SK-N-MC (cell line): ENCODE data around the gene CCND1.

ENCODE experiments used
- DNase-seq: peaks from one replicate; pipeline ENCODE4 v3.0.0-alpha.2; 2011; ENCODE audit warnings: low read depth, low spot score
- H3K27ac ChIP-seq: fragments of 200-600 bp; sonication (generic); 2 replicates; pipeline ENCODE4 v1.5.1; 2016; ENCODE audit warnings: mixed run types
- H3K36me3 ChIP-seq: fragments of 200-600 bp; sonication (generic); 2 replicates; pipeline ENCODE4 v1.6.1; 2017; ENCODE audit warnings: antibody characterized with exemption, low read length, mixed read lengths; ENCODE audit not compliant: insufficient read depth
- H3K4me3 ChIP-seq: fragments of 200-600 bp; sonication (generic); 2 replicates; pipeline ENCODE4 v1.5.1; 2016
- H3K9ac ChIP-seq: fragments of 200-600 bp; sonication (generic); 2 replicates; pipeline ENCODE4 v1.8.0; 2017; ENCODE audit warnings: mixed run types, mixed read lengths; ENCODE audit not compliant: insufficient read length
- H3K9me3 ChIP-seq: fragments of 200-600 bp; sonication (generic); 2 replicates; pipeline ENCODE4 v1.6.1; 2017; ENCODE audit warnings: low read depth, mild to moderate bottlenecking, antibody characterized with exemption, low read length, moderate library complexity, mixed read lengths
- EZH2 ChIP-seq: fragments of 200-600 bp; sonication (generic); IDR thresholded peaks from one replicate; pipeline ENCODE4 v1.6.1; 2017; ENCODE audit warnings: antibody characterized with exemption
- FOXP2 ChIP-seq: optimal IDR thresholded peaks from 2 replicates; pipeline ENCODE3; 2011; ENCODE audit warnings: mild to moderate bottlenecking, moderate library complexity; ENCODE audit not compliant: insufficient read depth; ENCODE audit errors: extremely low read length, control extremely low read depth
- POLR2AphosphoS5 ChIP-seq: IDR thresholded peaks from 2 replicates; pipeline ENCODE4 v1.6.1; 2012; ENCODE audit warnings: mild to moderate bottlenecking, low read depth, low read length, borderline replicate concordance

The CCND1 gene

DNA sequence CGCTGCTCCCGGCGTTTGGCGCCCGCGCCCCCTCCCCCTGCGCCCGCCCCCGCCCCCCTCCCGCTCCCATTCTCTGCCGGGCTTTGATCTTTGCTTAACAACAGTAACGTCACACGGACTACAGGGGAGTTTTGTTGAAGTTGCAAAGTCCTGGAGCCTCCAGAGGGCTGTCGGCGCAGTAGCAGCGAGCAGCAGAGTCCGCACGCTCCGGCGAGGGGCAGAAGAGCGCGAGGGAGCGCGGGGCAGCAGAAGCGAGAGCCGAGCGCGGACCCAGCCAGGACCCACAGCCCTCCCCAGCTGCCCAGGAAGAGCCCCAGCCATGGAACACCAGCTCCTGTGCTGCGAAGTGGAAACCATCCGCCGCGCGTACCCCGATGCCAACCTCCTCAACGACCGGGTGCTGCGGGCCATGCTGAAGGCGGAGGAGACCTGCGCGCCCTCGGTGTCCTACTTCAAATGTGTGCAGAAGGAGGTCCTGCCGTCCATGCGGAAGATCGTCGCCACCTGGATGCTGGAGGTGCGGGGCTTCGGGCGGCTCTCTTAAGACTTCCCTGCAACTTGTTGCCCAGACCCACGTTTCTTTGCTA is at the start of gene CCND1:
Gene CCND1, plus strand, starts transcription at position 162 of the 587 bp plus-strand sequence. Its CDS starts 158 bp downstream, at position 320.
- peak; percentile 100 for TF ChIP-seq POLR2AphosphoS5
- TF ChIP-seq FOXP2 = no peak
- Histone ChIP-seq H3K36me3 (peaks cover 39% of the 10 kb centered on the region), H3K9ac (peak within 1 kb of the TSS; percentile 99), H3K4me3 (peak within 1 kb of the TSS; percentile 99), H3K9me3 (no peaks in the 10 kb centered on the region), H3K27ac (peak within 1 kb of the TSS; percentile 98)
- DNase-seq = peak; percentile 85

GRCh38 chr11:69592986-69593650 is 47.8 kb upstream of the CCND1 start:
- no peak for DNase-seq

GRCh38 chr11:69593851-69594250 is 47.1 kb upstream of the CCND1 start:
- Histone ChIP-seq H3K9ac (no peak overlapping the region), H3K9me3 (0 out of 2 replicates have a peak, but pooled peaks cover 6% of the 10 kb centered on the region), H3K4me3 (no peak overlapping the region), H3K27ac (no peak overlapping the region), H3K36me3 (no peaks in the 10 kb centered on the region)
- no peak for DNase-seq
- no peak for TF ChIP-seq FOXP2
- TF ChIP-seq EZH2 = no peak
- no peak for TF ChIP-seq POLR2AphosphoS5

More at GRCh38 chr11:69592986-69593650, 47.8 kb upstream of the CCND1 start:
- Histone ChIP-seq H3K9ac (no peak overlapping the region), H3K36me3 (no peaks in the 10 kb centered on the region), H3K9me3 (0 out of 2 replicates have a peak, but pooled peaks cover 6% of the 10 kb centered on the region), H3K27ac (no peak overlapping the region), H3K4me3 (no peak overlapping the region)
- TF ChIP-seq POLR2AphosphoS5 (no peak), FOXP2 (no peak)

GRCh38 chr11:69594481-69594880 is 46.5 kb upstream of the CCND1 start:
- TF ChIP-seq POLR2AphosphoS5 = no peak
- no peak for TF ChIP-seq EZH2
- no peaks in the 10 kb centered on the region for H3K36me3 ChIP-seq
- no peak overlapping the region for H3K4me3 ChIP-seq
- H3K27ac ChIP-seq = no peak overlapping the region
- H3K9ac ChIP-seq = no peak overlapping the region
- H3K9me3 ChIP-seq = 0 out of 2 replicates have a peak, but pooled peaks cover 6% of the 10 kb centered on the region
- DNase-seq = no peak

DNA sequence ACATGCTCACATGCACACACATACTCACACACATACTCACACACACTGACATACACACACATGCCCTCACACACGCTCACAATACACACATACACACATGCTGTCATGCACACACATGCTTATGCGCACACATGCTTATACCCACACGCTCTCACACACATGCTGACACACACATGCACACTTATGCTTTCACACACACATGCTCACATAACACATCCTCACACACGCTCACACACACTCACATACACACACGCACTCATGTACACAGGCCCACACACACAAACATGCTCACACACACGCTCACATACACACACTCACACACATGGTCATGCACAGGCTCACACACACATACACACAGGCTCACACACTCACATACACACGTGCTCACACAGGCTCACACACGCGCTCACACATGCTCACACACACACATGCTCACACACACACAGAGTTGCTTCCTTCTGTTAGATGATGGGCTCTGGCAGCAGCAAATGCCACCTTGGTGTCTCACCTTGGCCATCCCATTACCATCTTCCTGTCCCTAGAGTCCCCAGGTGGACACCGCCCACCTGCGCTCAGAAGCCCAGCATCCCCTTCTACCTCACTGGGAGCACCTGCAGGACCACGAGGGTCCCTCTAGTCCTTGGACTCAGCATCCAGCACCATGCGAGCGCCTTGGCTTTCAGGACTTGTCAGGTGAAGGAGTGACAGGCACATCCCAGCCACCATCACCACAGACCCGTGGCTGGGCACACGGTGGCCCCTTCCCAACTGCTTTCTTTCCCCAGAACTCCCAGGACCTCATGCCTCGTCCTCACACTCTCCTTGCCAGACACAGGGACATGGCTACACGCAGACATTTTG is 44.9 kb upstream of the CCND1 start:
- no peak overlapping the region for H3K4me3 ChIP-seq
- 0 out of 2 replicates have a peak, but pooled peaks cover 3% of the 10 kb centered on the region for H3K9me3 ChIP-seq
- no peak for DNase-seq
- no peaks in the 10 kb centered on the region for H3K36me3 ChIP-seq
- no peak for TF ChIP-seq FOXP2
- no peak for TF ChIP-seq EZH2
- TF ChIP-seq POLR2AphosphoS5 = no peak
- no peak overlapping the region for H3K27ac ChIP-seq
- H3K9ac ChIP-seq = no peak overlapping the region

- H3K9ac ChIP-seq = no peak overlapping the region
- TF ChIP-seq EZH2 = no peak
- no peak for TF ChIP-seq POLR2AphosphoS5
- no peak for TF ChIP-seq FOXP2
- no peaks in the 10 kb centered on the region for H3K9me3 ChIP-seq
- no peak for DNase-seq
- H3K36me3 ChIP-seq = no peaks in the 10 kb centered on the region
- H3K4me3 ChIP-seq = no peak overlapping the region
- H3K27ac ChIP-seq = no peak overlapping the region
These were observed 42.8 kb upstream of the CCND1 start for GRCh38 chr11:69598147-69598546.

- TF ChIP-seq FOXP2 (no peak), POLR2AphosphoS5 (peak; percentile 45; the same call in 1 of the 2 replicates), EZH2 (no peak)
- H3K4me3 ChIP-seq = peak overlapping the region; percentile 1; the same call in 1 of the 2 replicates
- H3K36me3 ChIP-seq = no peaks in the 10 kb centered on the region
- no peak overlapping the region for H3K9ac ChIP-seq
- no peaks in the 10 kb centered on the region for H3K9me3 ChIP-seq
- no peak for DNase-seq
- H3K27ac ChIP-seq = peak overlapping the region; percentile 62
These were observed 41.5 kb upstream of the CCND1 start for GRCh38 chr11:69599502-69599901.

- Histone ChIP-seq H3K9ac (no peak overlapping the region), H3K4me3 (no peak overlapping the region), H3K9me3 (no peaks in the 10 kb centered on the region), H3K27ac (peak overlapping the region; percentile 62), H3K36me3 (no peaks in the 10 kb centered on the region)
- DNase-seq = no peak
- TF ChIP-seq FOXP2 = no peak
- TF ChIP-seq EZH2 = no peak
- TF ChIP-seq POLR2AphosphoS5 = no peak
These were observed 41.0 kb upstream of the CCND1 start for GRCh38 chr11:69600001-69600400.
